Measurements from ENCODE around the gene UGGT1. TPM values are rescaled to one million over a fixed set of nuclear protein-coding genes. Genes with fewer than 3 reads are reported as not detected.
"Not testable (repeated sequence)": the region's sequence is repeated elsewhere in the genome, so short reads cannot be mapped to it uniquely, and the experiment has no call there.

UGGT1 gene
- total and polyA plus RNA-seq, 8 donors, result 6.9 to 38.8 (median 32.1) TPM

DNA sequence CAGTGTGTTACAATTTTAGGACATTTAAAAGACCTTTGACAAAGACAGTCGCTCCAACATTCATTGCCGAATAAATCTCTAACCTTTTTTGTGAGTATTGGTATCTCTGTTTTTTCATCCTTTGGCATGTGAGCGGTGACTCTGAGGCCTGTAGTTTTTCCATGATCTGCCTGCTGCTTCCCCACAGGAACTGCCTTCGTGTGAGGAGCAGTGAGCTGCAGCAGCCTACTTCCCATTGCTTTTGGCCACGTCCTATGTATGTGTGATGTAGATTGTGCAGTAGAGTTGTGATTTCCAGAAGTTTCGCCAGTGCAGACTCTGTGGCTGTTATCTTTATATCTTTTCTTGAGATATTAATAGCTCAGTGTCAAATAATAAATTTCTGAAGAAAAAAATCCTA lies 79.8 kb downstream of the UGGT1 start:
- 76 to 82% methylated on average over 6 of the region's 6 CpGs for WGBS, 2 donors
- Histone ChIP-seq H3K4me3 (no peak overlapping the region), H3K27ac (no peak overlapping the region), H3K27me3 (no peaks in the 10 kb centered on the region), H3K36me3 (peaks cover 0 to 73% (median 26%) of the 10 kb centered on the region in 3 donors), H3K4me1 (peaks cover 0 to 4% (median 0%) of the 10 kb centered on the region in 3 donors), H3K9me3 (no peaks in the 10 kb centered on the region)
- DNase-seq (no peak), ATAC-seq (no peak), FAIRE-seq (no peak)
- TF ChIP-seq, protein P1, sequence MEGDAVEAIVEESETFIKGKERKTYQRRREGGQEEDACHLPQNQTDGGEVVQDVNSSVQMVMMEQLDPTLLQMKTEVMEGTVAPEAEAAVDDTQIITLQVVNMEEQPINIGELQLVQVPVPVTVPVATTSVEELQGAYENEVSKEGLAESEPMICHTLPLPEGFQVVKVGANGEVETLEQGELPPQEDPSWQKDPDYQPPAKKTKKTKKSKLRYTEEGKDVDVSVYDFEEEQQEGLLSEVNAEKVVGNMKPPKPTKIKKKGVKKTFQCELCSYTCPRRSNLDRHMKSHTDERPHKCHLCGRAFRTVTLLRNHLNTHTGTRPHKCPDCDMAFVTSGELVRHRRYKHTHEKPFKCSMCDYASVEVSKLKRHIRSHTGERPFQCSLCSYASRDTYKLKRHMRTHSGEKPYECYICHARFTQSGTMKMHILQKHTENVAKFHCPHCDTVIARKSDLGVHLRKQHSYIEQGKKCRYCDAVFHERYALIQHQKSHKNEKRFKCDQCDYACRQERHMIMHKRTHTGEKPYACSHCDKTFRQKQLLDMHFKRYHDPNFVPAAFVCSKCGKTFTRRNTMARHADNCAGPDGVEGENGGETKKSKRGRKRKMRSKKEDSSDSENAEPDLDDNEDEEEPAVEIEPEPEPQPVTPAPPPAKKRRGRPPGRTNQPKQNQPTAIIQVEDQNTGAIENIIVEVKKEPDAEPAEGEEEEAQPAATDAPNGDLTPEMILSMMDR (IDR thresholded peaks at IDR 0.05), result no peak
- intact Hi-C loops (cut with DNase I), result loop anchor here in 1 of 3 donors (10.0 kb wide), 1 partner anchor 134 kb away; no protein-coding TSS in a partner anchor

GRCh38 chr2:128172191-128172590 lies 81.2 kb downstream of the UGGT1 start:
- Histone ChIP-seq H3K36me3 (peaks cover 0 to 77% (median 26%) of the 10 kb centered on the region in 3 donors), H3K27me3 (no peaks in the 10 kb centered on the region)

GRCh38 chr2:128174067-128174466 lies 83.1 kb downstream of the UGGT1 start:
- not testable (repeated sequence) for H3K4me3 ChIP-seq, H3K4me1 ChIP-seq, DNase-seq, FAIRE-seq, H3K9me3 ChIP-seq, ATAC-seq, H3K27me3 ChIP-seq, H3K27ac ChIP-seq
- 89 to 91% methylated on average over 4 of the region's 4 CpGs for WGBS, 2 donors
- H3K36me3 ChIP-seq, result peaks cover 0 to 79% (median 26%) of the 10 kb centered on the region in 3 donors
- intact Hi-C loops (cut with DNase I), result loop anchor here in 1 of 3 donors (10.0 kb wide), 1 partner anchor 131 kb away; no protein-coding TSS in a partner anchor

More at GRCh38 chr2:128172191-128172590, 81.2 kb downstream of the UGGT1 start:
- ATAC-seq (peak in 2 of 4 donors; percentile 25 to 50), FAIRE-seq (no peak), DNase-seq (no peak)
- TF ChIP-seq, protein P1 (IDR thresholded peaks at IDR 0.05), result no peak
- H3K9me3 ChIP-seq, result no peaks in the 10 kb centered on the region
- H3K4me3 ChIP-seq, result no peak overlapping the region
- WGBS, 2 donors, result 79 to 81% methylated on average over 5 of the region's 5 CpGs
- no peak overlapping the region for H3K27ac ChIP-seq
- intact Hi-C loops (cut with DNase I), result loop anchor here in 1 of 3 donors (10.0 kb wide), 1 partner anchor 133 kb away; no protein-coding TSS in a partner anchor
- peaks cover 0 to 4% (median 0%) of the 10 kb centered on the region in 3 donors for H3K4me1 ChIP-seq

- 94 to 97% methylated on average over 3 of the region's 3 CpGs for WGBS, 2 donors
- Histone ChIP-seq H3K27ac (no peak overlapping the region), H3K9me3 (no peaks in the 10 kb centered on the region), H3K4me3 (no peak overlapping the region), H3K27me3 (no peaks in the 10 kb centered on the region), H3K4me1 (no peaks in the 10 kb centered on the region), H3K36me3 (peaks cover 0 to 80% (median 20%) of the 10 kb centered on the region in 3 donors)
- no peak for FAIRE-seq
- DNase-seq, result no peak
- no peak for ATAC-seq
- intact Hi-C loops (cut with DNase I), result loop anchor here in 1 of 3 donors (10.0 kb wide), 1 partner anchor 127 kb away; no protein-coding TSS in a partner anchor
- TF ChIP-seq, protein P1 (IDR thresholded peaks at IDR 0.05), result no peak
Measured at GRCh38 chr2:128177315-128177714, 86.3 kb downstream of the UGGT1 start.

DNA sequence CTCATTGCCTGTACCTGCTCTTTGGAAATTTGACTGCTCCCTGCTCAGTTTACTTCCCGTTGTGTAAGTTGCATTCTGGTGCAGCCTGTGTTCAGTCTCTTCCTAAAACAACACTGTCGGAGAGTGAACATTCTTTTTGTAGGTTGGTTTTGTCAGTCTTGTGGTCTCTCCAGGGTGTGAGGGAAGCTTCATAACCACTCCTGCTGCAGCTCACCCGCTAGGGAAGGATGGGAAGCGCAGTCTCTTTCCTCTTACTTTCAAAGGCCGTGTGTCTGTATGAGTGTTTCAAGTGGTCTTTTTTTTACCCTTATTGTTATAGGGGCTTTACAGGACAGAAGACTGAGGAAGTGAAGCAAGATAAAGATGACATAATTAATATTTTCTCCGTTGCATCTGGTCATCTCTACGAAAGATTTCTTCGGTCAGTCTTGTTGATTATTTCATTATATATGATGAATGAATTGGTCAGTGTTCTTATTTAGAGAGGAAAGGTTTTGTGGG lies 87.2 kb downstream of the UGGT1 start:
- H3K4me3 ChIP-seq, result no peak overlapping the region
- DNase-seq (no peak), ATAC-seq (no peak), FAIRE-seq (no peak)
- H3K4me1 ChIP-seq, result no peaks in the 10 kb centered on the region
- no peaks in the 10 kb centered on the region for H3K9me3 ChIP-seq
- peaks cover 0 to 71% (median 16%) of the 10 kb centered on the region in 3 donors for H3K36me3 ChIP-seq
- no peak overlapping the region for H3K27ac ChIP-seq
- WGBS, 2 donors, result 84 to 85% methylated on average over 8 of the region's 8 CpGs
- intact Hi-C loops (cut with DNase I), result loop anchor here in 1 of 3 donors (10.0 kb wide), 1 partner anchor 127 kb away; no protein-coding TSS in a partner anchor
- no peaks in the 10 kb centered on the region for H3K27me3 ChIP-seq
- TF ChIP-seq, protein P1 (IDR thresholded peaks at IDR 0.05), result no peak

Measured in pancreas (tissue), 10 donors.